Loucy (cell line): Measurements from ENCODE around the gene RNU2-63P.

Experiments
- H2AFZ ChIP-seq: fragments of 200-600 bp; sonication (generic); 2 replicates; pipeline ENCODE4 v1.6.0; 2016; ENCODE audit warnings: antibody characterized with exemption, mild to moderate bottlenecking, low read length, moderate library complexity
- H3F3A ChIP-seq: fragments of 200-600 bp; 2 replicates; pipeline ENCODE4 v1.6.0; 2016; ENCODE audit warnings: antibody characterized with exemption, low read depth, mild to moderate bottlenecking
- H3K27me3 ChIP-seq: fragments of 200-600 bp; sonication (generic); 2 replicates; pipeline ENCODE4 v1.6.1; 2014; ENCODE audit warnings: low read length, mild to moderate bottlenecking; ENCODE audit not compliant: insufficient read depth, poor library complexity, severe bottlenecking
- H3K36me3 ChIP-seq: fragments of 200-600 bp; sonication (generic); 2 replicates; pipeline ENCODE4 v1.6.1; 2016; ENCODE audit warnings: low read length; ENCODE audit not compliant: insufficient read depth
- H3K4me1 ChIP-seq: fragments of 200-600 bp; sonication (generic); 2 replicates; pipeline ENCODE4 v1.5.1; 2014; ENCODE audit warnings: low read length, mild to moderate bottlenecking; ENCODE audit not compliant: insufficient read depth, poor library complexity, severe bottlenecking
- H3K4me2 ChIP-seq: fragments of 200-600 bp; sonication (generic); 2 replicates; pipeline ENCODE4 v1.6.0; 2014; ENCODE audit warnings: antibody characterized with exemption, low read length, low read depth, mild to moderate bottlenecking; ENCODE audit not compliant: poor library complexity, severe bottlenecking
- H3K4me3 ChIP-seq: fragments of 200-600 bp; sonication (generic); 2 replicates; pipeline ENCODE4 v1.5.1; 2014; ENCODE audit warnings: low read length, mild to moderate bottlenecking, mixed read lengths; ENCODE audit not compliant: poor library complexity, severe bottlenecking
- H3K79me2 ChIP-seq: fragments of 200-600 bp; sonication (generic); 2 replicates; pipeline ENCODE4 v1.6.1; 2014; ENCODE audit warnings: low read length; ENCODE audit not compliant: insufficient read depth
- H3K9ac ChIP-seq: fragments of 200-600 bp; sonication (generic); 2 replicates; pipeline ENCODE4 v1.6.0; 2014; ENCODE audit warnings: mild to moderate bottlenecking, low read depth, low read length, moderate library complexity; ENCODE audit not compliant: poor library complexity, severe bottlenecking
- H3K9me2 ChIP-seq: fragments of 200-600 bp; sonication (generic); replicated peaks from 2 replicates; pipeline ENCODE4 v1.6.1; 2016; ENCODE audit warnings: low read depth, low read length, mixed read lengths
- H3K9me3 ChIP-seq: fragments of 200-600 bp; sonication (generic); 2 replicates; pipeline ENCODE4 v1.6.1; 2014; ENCODE audit warnings: mild to moderate bottlenecking, antibody characterized with exemption, low read length, low read depth; ENCODE audit not compliant: insufficient read depth
- H4K20me1 ChIP-seq: fragments of 200-600 bp; sonication (generic); 2 replicates; pipeline ENCODE4 v1.6.0; 2014; ENCODE audit warnings: antibody characterized with exemption, low read length, mild to moderate bottlenecking; ENCODE audit not compliant: insufficient read depth, poor library complexity, severe bottlenecking
- EZH2phosphoT487 ChIP-seq: fragments of 200-600 bp; IDR thresholded peaks from 2 replicates; pipeline ENCODE4 v1.6.1; 2018; ENCODE audit warnings: antibody characterized with exemption, mild to moderate bottlenecking, moderate library complexity, borderline replicate concordance
- TF ChIP-seq, protein P1 (sequence below): fragments of 200-600 bp; sonication (generic); conservative IDR thresholded peaks from 2 replicates; pipeline ENCODE4 v1.5.1; 2014; ENCODE audit warnings: mild to moderate bottlenecking, antibody characterized with exemption, low read length

The RNU2-63P gene

DNA sequence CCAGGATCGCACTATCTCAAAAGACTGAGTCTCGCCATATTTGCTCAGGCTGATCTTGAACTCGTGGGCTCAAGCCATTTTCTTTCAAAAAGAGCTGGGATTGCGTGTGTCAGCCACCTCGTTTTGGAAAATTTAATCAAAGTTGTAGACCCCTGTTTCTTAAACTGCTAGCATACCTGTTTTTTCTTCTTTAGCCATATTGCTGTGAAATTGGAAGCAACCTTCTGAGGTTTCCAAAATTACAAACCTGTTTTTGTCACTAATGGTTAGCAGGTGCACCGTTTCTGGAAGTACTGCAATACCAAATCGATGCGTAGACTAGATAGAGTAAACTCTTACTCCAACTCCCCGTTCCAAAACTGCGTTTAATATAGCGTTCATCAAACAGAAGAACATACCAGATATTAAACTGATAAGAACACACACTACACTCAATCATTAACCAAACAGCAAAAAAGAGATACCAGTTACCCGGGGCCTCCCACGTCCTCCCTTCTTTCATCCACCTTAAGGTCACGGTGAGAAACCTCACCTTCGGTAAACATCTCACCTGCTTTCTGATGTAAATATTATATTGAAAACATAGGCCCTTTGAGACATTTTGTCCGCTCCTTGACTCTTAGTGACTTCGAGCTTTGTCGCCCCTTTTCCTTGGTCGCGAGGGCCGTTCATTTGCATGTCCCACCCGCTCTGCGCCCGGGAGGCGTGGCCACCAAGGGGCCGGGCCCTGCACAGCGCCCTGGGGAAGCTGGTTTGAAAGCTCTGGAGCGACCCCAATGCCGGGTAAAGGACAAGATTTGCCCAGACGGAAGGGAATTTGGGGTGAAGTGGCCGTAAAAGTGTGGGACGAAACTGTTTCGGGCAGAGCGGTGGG lies at the start of gene RNU2-63P:
RNU2-63P (minus strand) TSS at position 462 of the 874 bp plus-strand sequence.
- Histone ChIP-seq H3K79me2 (no peaks in the 10 kb centered on the region), H3K4me2 (peak within 1 kb of the TSS; percentile 80), H3K36me3 (no peaks in the 10 kb centered on the region), H3K27me3 (no peaks in the 10 kb centered on the region), H4K20me1 (no peaks in the 10 kb centered on the region), H2AFZ (peak within 1 kb of the TSS; percentile 98), H3K9me3 (no peaks in the 10 kb centered on the region; the same call in 1 of the 2 replicates), H3K4me1 (no peaks in the 10 kb centered on the region), H3K9ac (peak within 1 kb of the TSS; percentile 79), H3F3A (no peaks in the 10 kb centered on the region), H3K9me2 (no peaks in the 10 kb centered on the region), H3K4me3 (peak within 1 kb of the TSS; percentile 76)
- no peak for TF ChIP-seq EZH2phosphoT487
- TF ChIP-seq, protein P1, sequence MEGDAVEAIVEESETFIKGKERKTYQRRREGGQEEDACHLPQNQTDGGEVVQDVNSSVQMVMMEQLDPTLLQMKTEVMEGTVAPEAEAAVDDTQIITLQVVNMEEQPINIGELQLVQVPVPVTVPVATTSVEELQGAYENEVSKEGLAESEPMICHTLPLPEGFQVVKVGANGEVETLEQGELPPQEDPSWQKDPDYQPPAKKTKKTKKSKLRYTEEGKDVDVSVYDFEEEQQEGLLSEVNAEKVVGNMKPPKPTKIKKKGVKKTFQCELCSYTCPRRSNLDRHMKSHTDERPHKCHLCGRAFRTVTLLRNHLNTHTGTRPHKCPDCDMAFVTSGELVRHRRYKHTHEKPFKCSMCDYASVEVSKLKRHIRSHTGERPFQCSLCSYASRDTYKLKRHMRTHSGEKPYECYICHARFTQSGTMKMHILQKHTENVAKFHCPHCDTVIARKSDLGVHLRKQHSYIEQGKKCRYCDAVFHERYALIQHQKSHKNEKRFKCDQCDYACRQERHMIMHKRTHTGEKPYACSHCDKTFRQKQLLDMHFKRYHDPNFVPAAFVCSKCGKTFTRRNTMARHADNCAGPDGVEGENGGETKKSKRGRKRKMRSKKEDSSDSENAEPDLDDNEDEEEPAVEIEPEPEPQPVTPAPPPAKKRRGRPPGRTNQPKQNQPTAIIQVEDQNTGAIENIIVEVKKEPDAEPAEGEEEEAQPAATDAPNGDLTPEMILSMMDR = no peak

DNA sequence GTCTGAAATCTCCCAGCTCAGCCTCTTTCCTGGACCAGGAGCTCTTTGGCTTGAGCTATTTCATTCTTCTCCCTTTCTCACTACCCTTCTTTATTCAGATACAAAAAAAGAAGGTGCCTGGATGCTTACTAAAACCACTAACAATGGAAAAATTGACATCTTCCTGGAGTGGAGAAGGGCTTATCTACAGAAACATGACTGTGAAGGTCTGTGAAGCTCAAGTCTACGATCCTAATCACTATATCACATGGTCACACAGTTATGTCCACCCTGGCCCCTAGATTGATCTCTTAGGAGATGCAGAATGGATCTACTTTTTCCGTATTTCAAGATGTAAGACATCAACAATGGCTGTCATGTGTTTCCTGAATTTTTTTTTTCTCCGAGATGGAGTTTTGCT lies 44.9 kb upstream of the RNU2-63P start:
- Histone ChIP-seq H3K9me2 (no peaks in the 10 kb centered on the region), H3K27me3 (no peaks in the 10 kb centered on the region), H3K36me3 (no peaks in the 10 kb centered on the region), H3K4me3 (no peak overlapping the region), H3K4me2 (no peak overlapping the region), H2AFZ (peak overlapping the region; percentile 29; the same call in 1 of the 2 replicates), H3K9me3 (no peaks in the 10 kb centered on the region), H3K9ac (no peak overlapping the region), H4K20me1 (no peaks in the 10 kb centered on the region), H3K79me2 (no peaks in the 10 kb centered on the region), H3K4me1 (peaks cover 1% of the 10 kb centered on the region), H3F3A (no peaks in the 10 kb centered on the region)
- TF ChIP-seq EZH2phosphoT487 = no peak
- TF ChIP-seq, protein P1 = no peak

DNA sequence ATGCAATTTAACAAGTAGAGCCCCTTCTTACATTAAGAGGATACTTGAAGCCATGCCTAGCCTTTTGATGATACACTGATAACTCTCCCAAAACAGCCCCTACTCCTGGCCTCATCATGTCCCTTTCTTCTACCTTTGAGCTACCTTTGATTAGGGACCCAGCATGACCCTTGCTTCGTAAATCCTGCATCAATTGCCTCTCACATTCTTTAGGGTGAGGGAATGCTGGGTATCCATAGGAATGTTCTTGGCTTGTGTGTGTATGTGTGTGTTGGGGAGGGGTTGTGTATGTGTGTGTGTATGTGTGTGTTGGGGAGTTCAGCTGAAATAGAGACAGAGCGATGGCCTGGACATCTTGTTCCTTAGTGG lies 44.5 kb upstream of the RNU2-63P start:
- no peak for TF ChIP-seq EZH2phosphoT487
- TF ChIP-seq, protein P1 = no peak
- Histone ChIP-seq H3K4me2 (no peak overlapping the region), H3K4me3 (no peak overlapping the region), H3K9me2 (no peaks in the 10 kb centered on the region), H3K79me2 (0 out of 2 replicates have a peak, but pooled peaks cover 3% of the 10 kb centered on the region), H2AFZ (peak overlapping the region; percentile 29; the same call in 1 of the 2 replicates), H3K9ac (no peak overlapping the region), H3F3A (no peaks in the 10 kb centered on the region), H3K27me3 (no peaks in the 10 kb centered on the region), H3K36me3 (no peaks in the 10 kb centered on the region), H4K20me1 (no peaks in the 10 kb centered on the region), H3K9me3 (no peaks in the 10 kb centered on the region), H3K4me1 (peaks cover 5% of the 10 kb centered on the region)
